Esophagus mucosa (tissue), 1 donor: ENCODE data around the gene SH3BP1. TPM values are rescaled to one million over a fixed set of nuclear protein-coding genes. Genes with fewer than 3 reads are reported as not detected.
"Not testable (repeated sequence)": the region's sequence is repeated elsewhere in the genome, so short reads cannot be mapped to it uniquely, and the experiment has no call there.

Source experiments
- ATAC-seq: fragments of 200-7000 bp; cut with Tn5 transposase; one replicate; pipeline ENCODE4 v1.9.1; 2020
- total RNA-seq: library from RNA; stranded (reverse); gene quantifications from one replicate; pipeline ENCODE4 v1.2.4, GENCODE V29; 2023
- donor health status: DM: yes; HTN: yes; CAD: no.

Gene SH3BP1
- total RNA-seq, 1 donor from 2014 or later: 40.2 TPM

- no peak for ATAC-seq
These were observed 5.0 kb upstream of the SH3BP1 start for GRCh38 chr22:37634417-37634924.

- no peak for ATAC-seq
These were observed 4.3 kb upstream of the SH3BP1 start for GRCh38 chr22:37635157-37635556.

GRCh38 chr22:37636186-37636948 is 3.1 kb upstream of the SH3BP1 start:
- ATAC-seq: no peak

GRCh38 chr22:37636949-37637273 is 2.6 kb upstream of the SH3BP1 start:
- no peak for ATAC-seq

- peak; percentile 47 for ATAC-seq
These were observed 939 bp upstream of the SH3BP1 start for GRCh38 chr22:37638391-37639069.

GRCh38 chr22:37639771-37640590 is 512 bp downstream of the SH3BP1 start:
- ATAC-seq: peak; percentile 0

GRCh38 chr22:37640591-37641560 is 1.4 kb downstream of the SH3BP1 start:
- ATAC-seq: peak; percentile 48

GRCh38 chr22:37641561-37641949 is 2.1 kb downstream of the SH3BP1 start:
- ATAC-seq: no peak

GRCh38 chr22:37643225-37643847 is 3.9 kb downstream of the SH3BP1 start:
- peak; percentile 55 for ATAC-seq

- ATAC-seq: no peak
These were observed 7.8 kb downstream of the SH3BP1 start for GRCh38 chr22:37647317-37647716.

GRCh38 chr22:37647928-37648327 is 8.5 kb downstream of the SH3BP1 start:
- ATAC-seq: peak; percentile 84

GRCh38 chr22:37650463-37651136 is 11.1 kb downstream of the SH3BP1 start:
- no peak for ATAC-seq

GRCh38 chr22:37654563-37655251 is 15.2 kb downstream of the SH3BP1 start:
- no peak for ATAC-seq

- ATAC-seq: no peak
These were observed 15.7 kb downstream of the SH3BP1 start for GRCh38 chr22:37655252-37655563.

- not testable (repeated sequence) for ATAC-seq
These were observed 17.1 kb downstream of the SH3BP1 start for GRCh38 chr22:37656583-37656982.

GRCh38 chr22:37657590-37658132 is 18.2 kb downstream of the SH3BP1 start:
- peak; percentile 7 for ATAC-seq

- peak; percentile 94 for ATAC-seq
These were observed 18.9 kb downstream of the SH3BP1 start, which contains the start of gene PDXP for GRCh38 chr22:37658133-37659065. PDXP (plus strand) TSS chr22:37658723; CDS start chr22:37658783, 60 bp downstream.

- ATAC-seq: no peak
These were observed 19.8 kb downstream of the SH3BP1 start for GRCh38 chr22:37659066-37659896.
